COLO829 (cell line): Measurements from ENCODE around the gene IL36RN.

Source experiments
- DNase-seq: peaks from one replicate; pipeline ENCODE4 v3.0.0; 2012; ENCODE audit warnings: low spot score

Gene IL36RN

GRCh38 chr2:113102133-113102532, 43.1 kb downstream of the IL36RN start:
- DNase-seq, result no peak

GRCh38 chr2:113103277-113103676, 44.3 kb downstream of the IL36RN start:
- no peak for DNase-seq

- no peak for DNase-seq
These were observed 45.1 kb downstream of the IL36RN start for GRCh38 chr2:113104054-113104611.

GRCh38 chr2:113105047-113105785, 46.2 kb downstream of the IL36RN start:
- peak; percentile 60 for DNase-seq

GRCh38 chr2:113111121-113111520, 52.1 kb downstream of the IL36RN start:
- DNase-seq, result no peak

- DNase-seq, result no peak
These were observed 52.9 kb downstream of the IL36RN start for GRCh38 chr2:113111823-113112287.

GRCh38 chr2:113112441-113112840, 53.4 kb downstream of the IL36RN start:
- DNase-seq, result no peak

- DNase-seq, result no peak
These were observed 53.9 kb downstream of the IL36RN start for GRCh38 chr2:113112871-113113270.

GRCh38 chr2:113113807-113114206, 54.8 kb downstream of the IL36RN start:
- DNase-seq, result no peak
